Measurements from ENCODE around the gene SMIM13.

- TF ChIP-seq CTCF (conservative IDR thresholded peaks at IDR 0.05; ENCODE audit: low read depth, low read length) (no peak), SMC3 (IDR thresholded peaks at IDR 0.05; ENCODE audit: low read depth, low read length) (no peak), POLR2A (IDR thresholded peaks at IDR 0.05; ENCODE audit: low read depth, low read length) (no peak)
Measured at GRCh38 chr6:11130605-11131004, 37.0 kb downstream of the SMIM13 start.
